ENCODE measurements around the gene HCRTR1. TPM values are rescaled to one million over a fixed set of nuclear protein-coding genes. Genes with fewer than 3 reads are reported as not detected.

The HCRTR1 gene
- total RNA-seq, 4 donors from 2014 or later: not detected

DNA sequence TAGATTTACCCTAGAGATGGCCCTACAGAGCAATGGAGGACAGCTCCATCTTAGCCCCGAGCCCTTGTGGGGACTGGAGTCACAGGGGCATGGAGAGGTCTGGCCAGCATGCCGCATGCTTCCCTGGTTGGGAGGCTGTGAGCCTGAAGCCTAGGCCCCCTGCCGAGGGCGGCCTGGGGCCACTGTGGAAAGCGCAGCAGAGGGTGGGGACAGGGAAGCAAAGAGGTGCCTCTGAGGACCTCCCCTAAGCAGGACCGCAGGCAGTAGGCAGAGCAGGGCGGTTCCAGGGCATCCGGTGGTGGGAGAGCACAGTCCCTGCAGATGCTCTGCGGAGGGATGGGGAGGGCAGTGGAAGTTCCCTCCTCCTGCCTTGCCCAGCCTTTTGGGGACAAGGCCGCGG is 53.7 kb downstream of the HCRTR1 start:
- H3K36me3 ChIP-seq: peaks cover 12% of the 10 kb centered on the region
- no peaks in the 10 kb centered on the region for H3K27me3 ChIP-seq
- 84% methylated on average over 9 of the region's 11 CpGs for WGBS
- no peaks in the 10 kb centered on the region for H3K9me3 ChIP-seq
- peaks cover 49% of the 10 kb centered on the region for H3K4me1 ChIP-seq
- DNase-seq (ENCODE audit: low spot score in 2 of 2): no peak
- no peak for TF ChIP-seq POLR2AphosphoS5 (IDR thresholded peaks at IDR 0.05)
- TF ChIP-seq POLR2A (IDR thresholded peaks at IDR 0.05): no peak
- TF ChIP-seq CTCF (IDR thresholded peaks at IDR 0.05): no peak
- TF ChIP-seq EP300 (IDR thresholded peaks at IDR 0.05): no peak
- no peak overlapping the region for H3K27ac ChIP-seq
- no peak overlapping the region for H3K4me3 ChIP-seq

GRCh38 chr1:31671561-31672201 is 54.2 kb downstream of the HCRTR1 start:
- no peaks in the 10 kb centered on the region for H3K9me3 ChIP-seq
- 87% methylated on average over 8 of the region's 8 CpGs for WGBS
- H3K36me3 ChIP-seq: peaks cover 12% of the 10 kb centered on the region
- no peaks in the 10 kb centered on the region for H3K27me3 ChIP-seq
- H3K4me1 ChIP-seq: peaks cover 44% of the 10 kb centered on the region
- no peak overlapping the region for H3K4me3 ChIP-seq
- H3K27ac ChIP-seq: no peak overlapping the region
- TF ChIP-seq CTCF (IDR thresholded peaks at IDR 0.05) (no peak), POLR2AphosphoS5 (IDR thresholded peaks at IDR 0.05) (no peak)
- no peak for DNase-seq (ENCODE audit: low spot score in 2 of 2)

GRCh38 chr1:31672986-31673385 is 55.5 kb downstream of the HCRTR1 start:
- Histone ChIP-seq H3K4me3 (no peak overlapping the region), H3K27me3 (no peaks in the 10 kb centered on the region), H3K9me3 (no peaks in the 10 kb centered on the region), H3K27ac (no peak overlapping the region), H3K4me1 (peaks cover 30% of the 10 kb centered on the region), H3K36me3 (peaks cover 17% of the 10 kb centered on the region)
- DNase-seq (ENCODE audit: low spot score in 2 of 2): no peak
- no peak for TF ChIP-seq POLR2AphosphoS5 (IDR thresholded peaks at IDR 0.05)
- no peak for TF ChIP-seq EP300 (IDR thresholded peaks at IDR 0.05)
- no peak for TF ChIP-seq POLR2A (IDR thresholded peaks at IDR 0.05)
- no peak for TF ChIP-seq CTCF (IDR thresholded peaks at IDR 0.05)
- WGBS: 63% methylated on average over 13 of the region's 13 CpGs

- TF ChIP-seq CTCF (IDR thresholded peaks at IDR 0.05): no peak
- no peak for TF ChIP-seq POLR2A (IDR thresholded peaks at IDR 0.05)
- TF ChIP-seq EP300 (IDR thresholded peaks at IDR 0.05): no peak
- no peak for TF ChIP-seq POLR2AphosphoS5 (IDR thresholded peaks at IDR 0.05)
- peaks cover 26% of the 10 kb centered on the region for H3K4me1 ChIP-seq
- 76% methylated on average over 7 of the region's 9 CpGs for WGBS
Measured at GRCh38 chr1:31673433-31673832, 55.9 kb downstream of the HCRTR1 start.

DNA sequence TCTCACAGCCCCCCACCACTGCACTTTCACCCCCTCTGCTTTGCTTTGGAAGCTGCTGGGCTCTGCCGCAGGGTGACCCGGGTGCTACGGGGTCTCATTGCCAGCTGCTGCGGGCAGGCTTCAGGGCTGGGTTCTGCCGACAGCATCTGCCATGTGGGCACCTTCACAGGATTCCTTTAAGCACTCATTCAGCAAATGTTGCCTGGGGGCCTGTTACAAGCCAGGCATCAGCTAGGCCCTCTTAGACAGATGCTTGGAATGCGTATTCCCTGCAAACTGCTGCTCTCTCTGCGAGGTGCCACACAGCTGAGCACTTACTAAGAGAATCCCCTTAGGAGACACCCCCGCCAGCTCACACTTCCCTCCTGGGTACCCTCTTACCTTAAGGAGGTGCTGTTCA is 57.1 kb downstream of the HCRTR1 start:
- no peak for DNase-seq (ENCODE audit: low spot score in 2 of 2)
- TF ChIP-seq POLR2A (IDR thresholded peaks at IDR 0.05) (no peak), EP300 (IDR thresholded peaks at IDR 0.05) (no peak), POLR2AphosphoS5 (IDR thresholded peaks at IDR 0.05) (no peak), CTCF (IDR thresholded peaks at IDR 0.05) (no peak)
- peaks cover 30% of the 10 kb centered on the region for H3K36me3 ChIP-seq
- H3K27me3 ChIP-seq: no peaks in the 10 kb centered on the region
- no peak overlapping the region for H3K27ac ChIP-seq
- H3K9me3 ChIP-seq: no peaks in the 10 kb centered on the region
- peaks cover 14% of the 10 kb centered on the region for H3K4me1 ChIP-seq
- no peak overlapping the region for H3K4me3 ChIP-seq
- 84% methylated on average over 8 of the region's 8 CpGs for WGBS

More at GRCh38 chr1:31673433-31673832, 55.9 kb downstream of the HCRTR1 start:
- H3K9me3 ChIP-seq: no peaks in the 10 kb centered on the region
- H3K27me3 ChIP-seq: no peaks in the 10 kb centered on the region
- H3K36me3 ChIP-seq: peaks cover 22% of the 10 kb centered on the region
- no peak overlapping the region for H3K4me3 ChIP-seq
- DNase-seq (ENCODE audit: low spot score in 2 of 2): no peak
- H3K27ac ChIP-seq: no peak overlapping the region
